ENCODE results near the gene GRID2. TPM values are rescaled to one million over a fixed set of nuclear protein-coding genes. Genes with fewer than 3 reads are reported as not detected.

Gene GRID2
- total and polyA plus RNA-seq, 2 of the 13 experiments (the other 11 are each of a cell fraction or from before 2014, with no cell fraction given) = not detected

DNA sequence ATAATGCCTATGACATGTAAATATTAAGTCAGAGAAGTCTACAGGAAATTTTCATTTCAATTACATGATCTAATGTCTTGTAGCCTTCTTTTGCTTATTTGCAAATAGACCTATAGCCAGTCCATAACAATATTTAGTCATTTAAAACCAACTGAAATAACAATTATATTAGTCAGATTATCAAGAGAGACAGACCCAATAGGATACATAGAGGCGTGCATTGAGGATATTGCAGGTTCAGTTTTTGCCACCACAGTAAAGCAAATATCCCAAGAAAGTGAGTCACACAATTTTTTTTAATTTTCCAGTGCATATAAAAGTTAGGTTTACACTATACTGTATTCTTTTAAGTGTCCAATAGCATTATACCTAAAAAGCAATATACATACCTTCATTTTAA is 1175.0 kb downstream of the GRID2 start:
- no peaks in the 10 kb centered on the region for H3K27me3 ChIP-seq (ENCODE audit: control insufficient read depth in 1 of 2, insufficient read depth in 2 of 2, low read length in 2 of 2)
- WGBS (ENCODE audit: low lambda C conversion rate) = 0% methylated on average over 1 of the region's 1 CpG
- H3K9ac ChIP-seq (ENCODE audit: insufficient read depth, low read depth, low read length) = no peak overlapping the region
- no peak for TF ChIP-seq SP140L (CRISPR knock-in tag; IDR thresholded peaks at IDR 0.05; ENCODE audit: borderline replicate concordance)
- TF ChIP-seq GABPB1 (CRISPR knock-in tag; IDR thresholded peaks at IDR 0.05) = no peak
- TF ChIP-seq, protein P1, sequence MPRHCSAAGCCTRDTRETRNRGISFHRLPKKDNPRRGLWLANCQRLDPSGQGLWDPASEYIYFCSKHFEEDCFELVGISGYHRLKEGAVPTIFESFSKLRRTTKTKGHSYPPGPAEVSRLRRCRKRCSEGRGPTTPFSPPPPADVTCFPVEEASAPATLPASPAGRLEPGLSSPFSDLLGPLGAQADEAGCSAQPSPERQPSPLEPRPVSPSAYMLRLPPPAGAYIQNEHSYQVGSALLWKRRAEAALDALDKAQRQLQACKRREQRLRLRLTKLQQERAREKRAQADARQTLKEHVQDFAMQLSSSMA (CRISPR knock-in tag; IDR thresholded peaks at IDR 0.05) = no peak
- no peak for TF ChIP-seq SOX5 (CRISPR knock-in tag; IDR thresholded peaks at IDR 0.05; ENCODE audit: borderline replicate concordance)
- H4K20me1 ChIP-seq (ENCODE audit: insufficient read depth, low read length) = no peaks in the 10 kb centered on the region
- no peaks in the 10 kb centered on the region for H3K79me2 ChIP-seq (ENCODE audit: insufficient read depth, low read length)
- H3K27ac ChIP-seq (ENCODE audit: extremely low read length, insufficient read depth, low read length) = no peak overlapping the region
- no peak overlapping the region for H3K4me2 ChIP-seq (ENCODE audit: low read depth, low read length)
- DNase-seq (ENCODE audit: low spot score) (no peak), ATAC-seq (no peak), FAIRE-seq (no peak)
- no peaks in the 10 kb centered on the region for H3K9me3 ChIP-seq (ENCODE audit: low read length)
- no peaks in the 10 kb centered on the region for H3K36me3 ChIP-seq (replicated peaks in 1 of 2; ENCODE audit: control insufficient read depth in 1 of 2, insufficient read depth in 2 of 2, low read length in 2 of 2)
- no peaks in the 10 kb centered on the region for H3K4me1 ChIP-seq (ENCODE audit: insufficient read depth, low read length)
- no peak overlapping the region for H2AFZ ChIP-seq (ENCODE audit: low read length)
- intact Hi-C loops (cut with micrococcal nuclease; ENCODE audit: unreplicated experiment) (no loop called here), in situ Hi-C loops (cut with HindIII; ENCODE audit: extremely low pct_ligation_motif_present, low pct_unique_long_range_greater_than_20kb) (no loop called here)
- POLR2A ChIA-PET = no interaction called here
- CTCF ChIA-PET (ENCODE audit: low intra/inter-chr PET ratio, low total read pairs) = no interaction called here
- no peak overlapping the region for H3K4me3 ChIP-seq (replicated peaks in 1 of 3; ENCODE audit: insufficient read depth in 1 of 3, low read depth in 2 of 3, low read length in 3 of 3)
- no TSS peak for BruUV-seq (replicated peaks)

DNA sequence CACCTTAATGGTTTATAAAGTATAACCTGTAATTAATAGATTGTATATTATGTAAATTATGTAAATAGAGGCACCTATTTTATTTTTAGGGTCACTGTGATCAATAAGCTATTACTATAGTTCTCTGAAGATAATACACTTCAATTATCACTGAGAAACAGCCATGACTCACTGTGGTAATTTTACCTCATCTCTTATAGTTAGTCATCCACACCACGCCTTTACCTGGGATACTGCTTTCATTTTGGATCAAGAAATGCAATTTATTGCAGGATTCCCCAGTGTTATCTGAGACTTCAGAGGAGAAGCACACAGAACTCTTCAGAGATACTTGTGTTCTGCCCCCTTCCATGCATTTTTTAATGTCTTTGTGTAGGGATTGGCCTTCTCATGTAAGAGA is 1176.7 kb downstream of the GRID2 start:
- FAIRE-seq = no peak
- Histone ChIP-seq H3K27ac (ENCODE audit: extremely low read length, insufficient read depth, low read length) (no peak overlapping the region), H3K27me3 (ENCODE audit: control insufficient read depth in 1 of 2, insufficient read depth in 2 of 2, low read length in 2 of 2) (no peaks in the 10 kb centered on the region), H4K20me1 (ENCODE audit: insufficient read depth, low read length) (no peaks in the 10 kb centered on the region), H3K4me2 (ENCODE audit: low read depth, low read length) (no peak overlapping the region), H3K4me3 (replicated peaks in 1 of 3; ENCODE audit: insufficient read depth in 1 of 3, low read depth in 2 of 3, low read length in 3 of 3) (no peak overlapping the region), H3K9me3 (ENCODE audit: low read length) (no peaks in the 10 kb centered on the region), H3K36me3 (replicated peaks in 1 of 2; ENCODE audit: control insufficient read depth in 1 of 2, insufficient read depth in 2 of 2, low read length in 2 of 2) (no peaks in the 10 kb centered on the region), H3K9ac (ENCODE audit: insufficient read depth, low read depth, low read length) (no peak overlapping the region), H2AFZ (ENCODE audit: low read length) (no peak overlapping the region), H3K79me2 (ENCODE audit: insufficient read depth, low read length) (no peaks in the 10 kb centered on the region), H3K4me1 (ENCODE audit: insufficient read depth, low read length) (no peaks in the 10 kb centered on the region)
- WGBS (ENCODE audit: low lambda C conversion rate) = 13% methylated on average over 1 of the region's 1 CpG
- ChIA-PET CTCF (ENCODE audit: low intra/inter-chr PET ratio, low total read pairs) (no interaction called here), POLR2A (no interaction called here)
- in situ Hi-C loops (cut with HindIII; ENCODE audit: extremely low pct_ligation_motif_present, low pct_unique_long_range_greater_than_20kb) (no loop called here), intact Hi-C loops (cut with micrococcal nuclease; ENCODE audit: unreplicated experiment) (no loop called here)
- no peak for DNase-seq (ENCODE audit: low spot score)
- BruUV-seq (replicated peaks) = no TSS peak
- ATAC-seq = no peak
- TF ChIP-seq ZBTB21 (CRISPR knock-in tag; IDR thresholded peaks at IDR 0.05) (no peak), FOXK2 (IDR thresholded peaks at IDR 0.05) (no peak), ZNF781 (CRISPR knock-in tag; IDR thresholded peaks at IDR 0.05; ENCODE audit: borderline replicate concordance, not compliant biosample characterization) (no peak)
- TF ChIP-seq, protein P2, sequence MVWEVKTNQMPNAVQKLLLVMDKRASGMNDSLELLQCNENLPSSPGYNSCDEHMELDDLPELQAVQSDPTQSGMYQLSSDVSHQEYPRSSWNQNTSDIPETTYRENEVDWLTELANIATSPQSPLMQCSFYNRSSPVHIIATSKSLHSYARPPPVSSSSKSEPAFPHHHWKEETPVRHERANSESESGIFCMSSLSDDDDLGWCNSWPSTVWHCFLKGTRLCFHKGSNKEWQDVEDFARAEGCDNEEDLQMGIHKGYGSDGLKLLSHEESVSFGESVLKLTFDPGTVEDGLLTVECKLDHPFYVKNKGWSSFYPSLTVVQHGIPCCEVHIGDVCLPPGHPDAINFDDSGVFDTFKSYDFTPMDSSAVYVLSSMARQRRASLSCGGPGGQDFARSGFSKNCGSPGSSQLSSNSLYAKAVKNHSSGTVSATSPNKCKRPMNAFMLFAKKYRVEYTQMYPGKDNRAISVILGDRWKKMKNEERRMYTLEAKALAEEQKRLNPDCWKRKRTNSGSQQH (CRISPR knock-in tag; IDR thresholded peaks at IDR 0.05; ENCODE audit: low read depth) = no peak
- TF ChIP-seq, protein P3, sequence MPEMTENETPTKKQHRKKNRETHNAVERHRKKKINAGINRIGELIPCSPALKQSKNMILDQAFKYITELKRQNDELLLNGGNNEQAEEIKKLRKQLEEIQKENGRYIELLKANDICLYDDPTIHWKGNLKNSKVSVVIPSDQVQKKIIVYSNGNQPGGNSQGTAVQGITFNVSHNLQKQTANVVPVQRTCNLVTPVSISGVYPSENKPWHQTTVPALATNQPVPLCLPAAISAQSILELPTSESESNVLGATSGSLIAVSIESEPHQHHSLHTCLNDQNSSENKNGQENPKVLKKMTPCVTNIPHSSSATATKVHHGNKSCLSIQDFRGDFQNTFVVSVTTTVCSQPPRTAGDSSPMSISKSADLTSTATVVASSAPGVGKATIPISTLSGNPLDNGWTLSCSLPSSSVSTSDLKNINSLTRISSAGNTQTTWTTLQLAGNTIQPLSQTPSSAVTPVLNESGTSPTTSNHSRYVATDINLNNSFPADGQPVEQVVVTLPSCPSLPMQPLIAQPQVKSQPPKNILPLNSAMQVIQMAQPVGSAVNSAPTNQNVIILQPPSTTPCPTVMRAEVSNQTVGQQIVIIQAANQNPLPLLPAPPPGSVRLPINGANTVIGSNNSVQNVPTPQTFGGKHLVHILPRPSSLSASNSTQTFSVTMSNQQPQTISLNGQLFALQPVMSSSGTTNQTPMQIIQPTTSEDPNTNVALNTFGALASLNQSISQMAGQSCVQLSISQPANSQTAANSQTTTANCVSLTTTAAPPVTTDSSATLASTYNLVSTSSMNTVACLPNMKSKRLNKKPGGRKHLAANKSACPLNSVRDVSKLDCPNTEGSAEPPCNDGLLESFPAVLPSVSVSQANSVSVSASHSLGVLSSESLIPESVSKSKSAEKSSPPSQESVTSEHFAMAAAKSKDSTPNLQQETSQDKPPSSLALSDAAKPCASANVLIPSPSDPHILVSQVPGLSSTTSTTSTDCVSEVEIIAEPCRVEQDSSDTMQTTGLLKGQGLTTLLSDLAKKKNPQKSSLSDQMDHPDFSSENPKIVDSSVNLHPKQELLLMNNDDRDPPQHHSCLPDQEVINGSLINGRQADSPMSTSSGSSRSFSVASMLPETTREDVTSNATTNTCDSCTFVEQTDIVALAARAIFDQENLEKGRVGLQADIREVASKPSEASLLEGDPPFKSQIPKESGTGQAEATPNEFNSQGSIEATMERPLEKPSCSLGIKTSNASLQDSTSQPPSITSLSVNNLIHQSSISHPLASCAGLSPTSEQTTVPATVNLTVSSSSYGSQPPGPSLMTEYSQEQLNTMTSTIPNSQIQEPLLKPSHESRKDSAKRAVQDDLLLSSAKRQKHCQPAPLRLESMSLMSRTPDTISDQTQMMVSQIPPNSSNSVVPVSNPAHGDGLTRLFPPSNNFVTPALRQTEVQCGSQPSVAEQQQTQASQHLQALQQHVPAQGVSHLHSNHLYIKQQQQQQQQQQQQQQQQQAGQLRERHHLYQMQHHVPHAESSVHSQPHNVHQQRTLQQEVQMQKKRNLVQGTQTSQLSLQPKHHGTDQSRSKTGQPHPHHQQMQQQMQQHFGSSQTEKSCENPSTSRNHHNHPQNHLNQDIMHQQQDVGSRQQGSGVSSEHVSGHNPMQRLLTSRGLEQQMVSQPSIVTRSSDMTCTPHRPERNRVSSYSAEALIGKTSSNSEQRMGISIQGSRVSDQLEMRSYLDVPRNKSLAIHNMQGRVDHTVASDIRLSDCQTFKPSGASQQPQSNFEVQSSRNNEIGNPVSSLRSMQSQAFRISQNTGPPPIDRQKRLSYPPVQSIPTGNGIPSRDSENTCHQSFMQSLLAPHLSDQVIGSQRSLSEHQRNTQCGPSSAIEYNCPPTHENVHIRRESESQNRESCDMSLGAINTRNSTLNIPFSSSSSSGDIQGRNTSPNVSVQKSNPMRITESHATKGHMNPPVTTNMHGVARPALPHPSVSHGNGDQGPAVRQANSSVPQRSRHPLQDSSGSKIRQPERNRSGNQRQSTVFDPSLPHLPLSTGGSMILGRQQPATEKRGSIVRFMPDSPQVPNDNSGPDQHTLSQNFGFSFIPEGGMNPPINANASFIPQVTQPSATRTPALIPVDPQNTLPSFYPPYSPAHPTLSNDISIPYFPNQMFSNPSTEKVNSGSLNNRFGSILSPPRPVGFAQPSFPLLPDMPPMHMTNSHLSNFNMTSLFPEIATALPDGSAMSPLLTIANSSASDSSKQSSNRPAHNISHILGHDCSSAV (CRISPR knock-in tag; IDR thresholded peaks at IDR 0.05; ENCODE audit: borderline replicate concordance) = no peak

All from HepG2 (cell line).